ENCODE data around the gene CYP27C1. TPM values are rescaled to one million over a fixed set of nuclear protein-coding genes. Genes with fewer than 3 reads are reported as not detected.

Gene CYP27C1
- polyA plus RNA-seq, 1 donor (not counting 4 experiments of a cell fraction or from before 2014, with no cell fraction given) = 6.1 TPM

DNA sequence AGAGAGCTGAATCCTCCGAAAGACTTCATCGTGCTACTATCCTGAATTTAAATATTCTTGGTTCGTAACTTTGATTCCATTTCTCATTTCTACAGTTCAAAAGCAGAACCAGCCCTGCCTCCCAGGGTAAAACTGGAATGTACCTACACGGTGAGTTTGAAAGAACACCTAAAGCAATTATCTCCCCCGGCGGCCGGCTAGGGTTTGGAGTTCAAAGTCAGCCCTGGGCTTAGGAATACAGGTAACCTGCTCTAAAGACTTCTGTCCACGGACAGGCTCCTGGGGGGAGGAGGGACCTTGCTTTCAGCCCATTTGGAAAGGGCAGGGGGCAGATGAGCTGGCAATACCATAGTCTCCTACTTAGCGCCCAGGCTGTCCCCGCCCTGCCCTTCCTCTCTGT is 32.3 kb downstream of the CYP27C1 start:
- Histone ChIP-seq H3K9ac (ENCODE audit: control insufficient read depth, extremely low read depth, insufficient read depth, low read length) (no peak overlapping the region), H4K20me1 (ENCODE audit: control insufficient read depth, extremely low read depth, insufficient read depth, low read length) (no peaks in the 10 kb centered on the region), H3K36me3 (ENCODE audit: control insufficient read depth in 2 of 2, extremely low read depth in 1 of 2, insufficient read depth in 2 of 2, low read length in 2 of 2) (peaks cover 0 to 10% of the 10 kb centered on the region in 2 experiments), H2AFZ (ENCODE audit: control insufficient read depth, low read length) (no peak overlapping the region), H3K27me3 (ENCODE audit: control insufficient read depth, extremely low read depth, insufficient read depth, low read length) (no peaks in the 10 kb centered on the region), H3K4me3 (ENCODE audit: control insufficient read depth in 2 of 3, extremely low read depth in 1 of 3, insufficient read depth in 2 of 3, low read depth in 1 of 3, low read length in 3 of 3) (no peak overlapping the region), H3K4me1 (ENCODE audit: control insufficient read depth, extremely low read depth, insufficient read depth, low read length) (no peaks in the 10 kb centered on the region), H3K79me2 (ENCODE audit: control insufficient read depth, insufficient read depth, low read length) (no peaks in the 10 kb centered on the region), H3K9me1 (ENCODE audit: control insufficient read depth, extremely low read depth, insufficient read depth, low read length) (no peaks in the 10 kb centered on the region), H3K4me2 (ENCODE audit: control insufficient read depth, extremely low read depth, insufficient read depth, low read depth, low read length) (no peak overlapping the region), H3K27ac (ENCODE audit: control insufficient read depth, insufficient read depth, low read length) (no peak overlapping the region), H3K9me3 (ENCODE audit: control insufficient read depth, low read depth, low read length) (no peaks in the 10 kb centered on the region)
- dilution Hi-C loops (cut with MboI; ENCODE audit: extremely low pct_ligation_motif_present, low sequenced_read_pairs) = no loop called here
- DNase-seq (ENCODE audit: low read depth, low spot score) (no peak), FAIRE-seq (no peak)
- no peak for TF ChIP-seq EZH2 (IDR thresholded peaks at IDR 0.05; ENCODE audit: low read length)
- TF ChIP-seq, protein P1, sequence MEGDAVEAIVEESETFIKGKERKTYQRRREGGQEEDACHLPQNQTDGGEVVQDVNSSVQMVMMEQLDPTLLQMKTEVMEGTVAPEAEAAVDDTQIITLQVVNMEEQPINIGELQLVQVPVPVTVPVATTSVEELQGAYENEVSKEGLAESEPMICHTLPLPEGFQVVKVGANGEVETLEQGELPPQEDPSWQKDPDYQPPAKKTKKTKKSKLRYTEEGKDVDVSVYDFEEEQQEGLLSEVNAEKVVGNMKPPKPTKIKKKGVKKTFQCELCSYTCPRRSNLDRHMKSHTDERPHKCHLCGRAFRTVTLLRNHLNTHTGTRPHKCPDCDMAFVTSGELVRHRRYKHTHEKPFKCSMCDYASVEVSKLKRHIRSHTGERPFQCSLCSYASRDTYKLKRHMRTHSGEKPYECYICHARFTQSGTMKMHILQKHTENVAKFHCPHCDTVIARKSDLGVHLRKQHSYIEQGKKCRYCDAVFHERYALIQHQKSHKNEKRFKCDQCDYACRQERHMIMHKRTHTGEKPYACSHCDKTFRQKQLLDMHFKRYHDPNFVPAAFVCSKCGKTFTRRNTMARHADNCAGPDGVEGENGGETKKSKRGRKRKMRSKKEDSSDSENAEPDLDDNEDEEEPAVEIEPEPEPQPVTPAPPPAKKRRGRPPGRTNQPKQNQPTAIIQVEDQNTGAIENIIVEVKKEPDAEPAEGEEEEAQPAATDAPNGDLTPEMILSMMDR (optimal IDR thresholded peaks at IDR 0.05 in 1 of 3, IDR thresholded peaks at IDR 0.05 in 1 of 3, conservative IDR thresholded peaks at IDR 0.05 in 1 of 3; ENCODE audit: extremely low read depth in 1 of 3, insufficient read depth in 2 of 3, low read length in 3 of 3) = no peak

DNA sequence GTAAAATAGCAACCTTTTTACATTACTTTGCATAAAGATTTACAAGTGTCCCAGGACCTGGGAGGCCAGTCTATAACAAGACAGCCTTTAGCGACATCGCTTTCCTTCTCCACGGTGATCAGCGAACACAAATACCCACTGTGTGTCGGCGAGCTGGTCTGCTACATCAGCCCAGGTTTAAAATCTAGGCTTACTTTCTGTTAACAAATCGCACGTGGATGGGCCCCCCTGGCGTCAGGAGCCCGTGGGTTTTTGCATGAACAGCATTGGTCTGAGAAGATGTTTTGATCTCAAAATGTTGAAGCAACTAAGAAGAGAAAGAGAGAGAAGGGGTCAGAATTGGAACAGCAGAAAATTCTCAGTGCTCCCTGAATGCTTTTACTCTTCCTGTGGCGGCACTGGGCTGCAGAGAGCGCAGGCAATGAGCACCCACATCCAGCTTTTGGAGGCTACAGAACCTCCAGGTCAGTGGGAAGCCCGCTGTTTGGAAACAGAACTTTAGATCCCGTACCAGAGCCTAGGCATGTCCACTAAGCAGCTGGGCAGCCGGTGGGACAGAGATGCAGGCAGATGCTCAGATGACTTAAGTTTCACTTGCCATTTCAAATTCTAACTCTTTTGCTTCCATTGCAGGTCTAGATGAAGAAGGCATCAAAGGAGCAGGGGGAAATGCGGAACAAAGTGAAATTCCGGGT is 32.9 kb downstream of the CYP27C1 start:
- Histone ChIP-seq H3K4me2 (ENCODE audit: control insufficient read depth, extremely low read depth, insufficient read depth, low read depth, low read length) (no peak overlapping the region), H3K4me1 (ENCODE audit: control insufficient read depth, extremely low read depth, insufficient read depth, low read length) (no peaks in the 10 kb centered on the region), H3K27ac (ENCODE audit: control insufficient read depth, insufficient read depth, low read length) (no peak overlapping the region), H2AFZ (ENCODE audit: control insufficient read depth, low read length) (no peak overlapping the region), H3K27me3 (ENCODE audit: control insufficient read depth, extremely low read depth, insufficient read depth, low read length) (no peaks in the 10 kb centered on the region), H3K9me3 (ENCODE audit: control insufficient read depth, low read depth, low read length) (no peaks in the 10 kb centered on the region), H4K20me1 (ENCODE audit: control insufficient read depth, extremely low read depth, insufficient read depth, low read length) (no peaks in the 10 kb centered on the region), H3K9me1 (ENCODE audit: control insufficient read depth, extremely low read depth, insufficient read depth, low read length) (no peaks in the 10 kb centered on the region), H3K9ac (ENCODE audit: control insufficient read depth, extremely low read depth, insufficient read depth, low read length) (no peak overlapping the region), H3K79me2 (ENCODE audit: control insufficient read depth, insufficient read depth, low read length) (no peaks in the 10 kb centered on the region), H3K36me3 (ENCODE audit: control insufficient read depth in 2 of 2, extremely low read depth in 1 of 2, insufficient read depth in 2 of 2, low read length in 2 of 2) (peaks cover 0 to 8% of the 10 kb centered on the region in 2 experiments), H3K4me3 (ENCODE audit: control insufficient read depth in 2 of 3, extremely low read depth in 1 of 3, insufficient read depth in 2 of 3, low read depth in 1 of 3, low read length in 3 of 3) (no peak overlapping the region)
- dilution Hi-C loops (cut with MboI; ENCODE audit: extremely low pct_ligation_motif_present, low sequenced_read_pairs) = no loop called here
- no peak for FAIRE-seq
- no peak for DNase-seq (ENCODE audit: low read depth, low spot score)
- TF ChIP-seq, protein P1 (optimal IDR thresholded peaks at IDR 0.05 in 1 of 3, IDR thresholded peaks at IDR 0.05 in 1 of 3, conservative IDR thresholded peaks at IDR 0.05 in 1 of 3; ENCODE audit: extremely low read depth in 1 of 3, insufficient read depth in 2 of 3, low read length in 3 of 3) = no peak
- no peak for TF ChIP-seq EZH2 (IDR thresholded peaks at IDR 0.05; ENCODE audit: low read length)
